ENCODE data around the gene PPP1R15A.
"Not testable (repeated sequence)": the region's sequence is repeated elsewhere in the genome, so short reads cannot be mapped to it uniquely, and the experiment has no call there.

Gene PPP1R15A

DNA sequence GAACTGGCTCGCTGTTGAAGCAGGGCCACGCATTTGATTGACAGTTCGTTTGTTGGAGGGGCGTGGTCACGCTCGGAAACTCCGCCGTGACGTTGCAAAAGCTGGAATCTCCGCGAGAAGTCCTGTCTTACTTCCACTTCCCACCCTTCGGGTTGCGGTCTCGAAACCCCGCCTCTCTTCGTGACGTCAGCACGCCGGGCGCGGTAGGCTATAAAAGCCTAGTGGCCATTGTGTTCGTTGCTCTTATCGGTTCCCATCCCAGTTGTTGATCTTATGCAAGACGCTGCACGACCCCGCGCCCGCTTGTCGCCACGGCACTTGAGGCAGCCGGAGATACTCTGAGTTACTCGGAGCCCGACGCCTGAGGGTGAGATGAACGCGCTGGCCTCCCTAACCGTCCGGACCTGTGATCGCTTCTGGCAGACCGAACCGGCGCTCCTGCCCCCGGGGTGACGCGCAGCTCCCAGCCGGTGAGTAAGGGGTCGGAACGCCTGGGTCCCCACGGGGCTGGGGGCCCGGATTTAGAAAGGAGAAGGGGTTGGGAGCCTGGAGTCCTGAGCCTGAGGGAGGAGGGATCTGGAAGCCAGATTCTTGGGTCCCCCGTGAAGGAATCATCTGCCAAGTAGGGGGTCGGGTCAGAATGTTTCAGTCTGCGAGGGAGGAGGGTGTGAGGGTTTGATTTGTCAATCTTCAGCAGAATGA is at the start of gene PPP1R15A:
Gene PPP1R15A, plus strand, starts transcription at position 240 of the 702 bp plus-strand sequence. CDS start 813 bp downstream, outside the sequence.
- DNase-seq: peak; percentile 96

DNA sequence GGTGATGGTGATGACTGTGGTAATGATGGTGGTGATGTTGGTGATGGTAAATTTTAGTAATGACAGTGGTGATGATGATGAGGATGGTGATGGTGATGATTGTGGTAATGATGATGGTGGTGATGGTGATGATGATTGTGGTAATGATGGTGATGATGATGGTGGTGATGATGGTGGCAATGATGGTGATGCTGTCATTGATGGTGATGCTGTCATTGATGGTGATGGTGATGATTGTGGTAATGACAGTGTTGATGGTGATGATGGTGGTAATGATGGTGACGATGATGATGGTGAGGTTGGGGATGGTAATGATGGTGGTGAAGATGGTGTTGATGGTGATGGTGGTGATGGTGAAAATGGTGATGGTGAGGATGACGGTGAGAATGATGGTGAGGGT is 49.7 kb upstream of the PPP1R15A start:
- DNase-seq: no peak

DNA sequence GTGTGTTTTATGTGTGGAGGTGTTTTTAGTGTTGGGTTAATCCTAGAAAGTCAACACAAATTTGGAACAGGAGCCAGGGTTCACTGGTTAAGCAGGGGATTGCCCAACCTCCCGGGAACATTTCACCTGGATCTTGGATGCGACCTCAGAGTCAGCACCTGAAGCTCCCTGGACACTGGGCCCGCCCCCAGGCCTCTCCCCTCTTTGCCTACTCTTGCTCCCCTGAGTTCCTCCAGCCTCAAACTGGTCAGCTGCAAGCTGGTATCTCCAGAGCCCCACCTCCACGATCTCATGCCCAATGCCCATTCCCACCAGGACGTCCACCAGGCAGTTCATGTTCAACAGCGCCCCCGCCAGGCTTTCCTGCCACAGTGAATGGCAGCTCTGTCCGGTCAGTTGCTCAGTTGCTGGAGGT is 45.6 kb upstream of the PPP1R15A start:
- DNase-seq: no peak

GRCh38 chr19:48830088-48830487 is 42.1 kb upstream of the PPP1R15A start:
- no peak for DNase-seq

- no peak for DNase-seq
Measured at GRCh38 chr19:48830965-48831364, 41.3 kb upstream of the PPP1R15A start.

DNA sequence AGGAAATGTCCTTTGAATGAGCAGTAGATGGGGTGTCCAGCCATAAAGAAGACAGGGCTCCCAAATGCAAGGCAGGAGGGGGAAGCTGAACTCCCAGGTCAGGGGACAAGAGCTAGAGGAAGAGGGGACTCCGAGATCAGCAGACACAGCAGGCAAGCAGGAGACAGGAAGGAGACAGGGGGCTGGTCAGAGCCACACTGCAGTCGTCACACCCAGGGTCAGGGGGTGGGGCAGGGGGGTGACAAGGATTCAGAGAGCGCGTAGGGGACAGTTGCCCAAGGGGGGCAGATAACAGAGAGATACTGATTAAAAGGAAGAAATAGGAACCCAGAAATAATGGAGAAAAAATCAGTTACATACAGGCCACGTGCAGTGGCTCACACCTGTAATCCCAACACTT is 39.2 kb upstream of the PPP1R15A start:
- no peak for DNase-seq

DNA sequence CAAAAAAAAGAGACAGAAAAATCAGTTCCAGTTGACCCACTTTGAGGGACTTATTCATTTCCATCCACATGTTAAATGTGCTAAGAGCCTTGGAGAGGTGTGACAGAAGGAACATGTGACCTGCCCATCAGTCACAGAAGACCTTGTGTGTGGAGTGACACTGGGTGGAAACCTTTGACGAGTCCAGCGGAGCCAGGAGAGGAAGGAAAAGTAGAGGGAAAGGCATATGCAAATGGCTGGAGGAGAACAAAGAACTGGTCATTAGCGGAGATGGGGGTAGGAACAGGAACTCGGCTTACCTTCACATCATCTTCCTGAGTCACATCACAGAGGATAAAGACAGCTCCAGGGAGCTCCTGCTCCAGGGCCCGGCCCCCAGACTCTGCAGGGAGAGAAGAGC is 38.2 kb upstream of the PPP1R15A start:
- DNase-seq: no peak

GRCh38 chr19:48835734-48836088 is 36.5 kb upstream of the PPP1R15A start:
- DNase-seq: peak; percentile 93

DNA sequence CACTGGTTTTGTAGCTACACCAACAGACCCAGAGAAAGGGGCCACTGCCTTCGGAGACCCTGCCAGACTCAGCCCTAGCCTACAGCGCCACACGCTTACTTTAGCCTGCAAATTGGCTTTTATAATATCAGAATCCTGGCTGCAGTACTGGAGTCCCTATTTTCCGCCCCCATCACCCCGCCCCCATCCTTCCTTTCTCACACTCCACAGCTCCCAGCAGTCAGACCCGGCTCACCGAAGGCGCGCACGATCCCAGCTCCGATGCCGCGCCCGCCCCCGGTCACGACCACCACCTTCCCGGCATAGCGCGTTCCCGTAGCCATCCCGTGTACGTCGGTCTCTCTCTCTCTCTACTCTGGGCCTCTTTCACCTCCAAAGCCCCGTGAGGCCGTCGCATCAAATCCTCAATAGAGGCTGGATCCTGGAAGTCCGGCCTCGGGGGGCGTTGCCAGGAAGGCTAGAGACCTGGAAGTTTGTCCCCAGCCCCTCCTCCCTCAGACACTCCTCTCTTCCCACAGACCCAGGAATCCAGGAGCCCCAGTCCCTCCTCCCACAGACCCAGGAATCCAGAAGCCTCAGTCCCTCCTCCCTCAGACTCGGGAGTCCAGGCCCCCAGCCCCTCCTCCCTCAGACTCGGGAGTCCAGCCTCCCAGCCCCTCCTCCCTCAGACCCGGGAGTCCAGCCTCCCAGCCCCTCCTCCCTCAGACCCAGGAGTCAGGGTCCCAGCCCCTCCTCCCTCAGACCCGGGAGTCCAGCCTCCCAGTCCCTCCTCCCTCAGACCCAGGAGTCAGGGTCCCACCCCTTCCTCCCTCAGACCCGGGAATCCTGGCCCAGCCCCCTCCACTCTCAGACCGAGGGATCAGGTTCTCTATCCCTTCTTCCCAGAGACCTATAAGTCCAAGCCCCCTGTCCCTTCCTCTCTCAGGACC is 35.9 kb upstream of the PPP1R15A start, which contains the start of gene HSD17B14:
Gene HSD17B14, minus strand, starts transcription at position 403 of the 929 bp plus-strand sequence. Its CDS starts 80 bp downstream, at position 323.
- peak; percentile 50 for DNase-seq

DNA sequence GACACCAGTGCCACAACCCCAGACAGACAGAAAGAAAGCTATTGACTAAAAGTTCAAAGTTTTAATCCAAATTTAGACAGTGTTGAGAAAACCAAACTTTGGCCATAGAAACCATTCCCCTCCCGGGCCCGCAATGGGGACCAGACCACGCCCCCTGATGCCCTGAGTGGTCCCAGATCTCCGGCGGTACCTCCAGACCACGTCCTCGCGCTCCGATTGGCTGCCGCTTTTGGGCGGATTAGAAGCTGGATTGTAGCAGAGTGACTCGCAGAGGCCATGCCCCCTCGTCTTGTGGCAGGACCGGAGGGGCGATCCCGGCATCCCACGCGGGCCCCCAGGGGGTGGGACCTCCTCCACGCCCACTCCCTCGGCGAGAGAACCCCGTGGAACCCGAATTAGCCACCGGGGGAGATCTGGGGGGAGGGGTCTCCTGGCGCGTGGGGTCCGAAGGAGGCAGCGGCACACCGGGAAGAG is 35.1 kb upstream of the PPP1R15A start:
- DNase-seq: peak; percentile 90

GRCh38 chr19:48837687-48838086 is 34.5 kb upstream of the PPP1R15A start:
- no peak for DNase-seq

DNA sequence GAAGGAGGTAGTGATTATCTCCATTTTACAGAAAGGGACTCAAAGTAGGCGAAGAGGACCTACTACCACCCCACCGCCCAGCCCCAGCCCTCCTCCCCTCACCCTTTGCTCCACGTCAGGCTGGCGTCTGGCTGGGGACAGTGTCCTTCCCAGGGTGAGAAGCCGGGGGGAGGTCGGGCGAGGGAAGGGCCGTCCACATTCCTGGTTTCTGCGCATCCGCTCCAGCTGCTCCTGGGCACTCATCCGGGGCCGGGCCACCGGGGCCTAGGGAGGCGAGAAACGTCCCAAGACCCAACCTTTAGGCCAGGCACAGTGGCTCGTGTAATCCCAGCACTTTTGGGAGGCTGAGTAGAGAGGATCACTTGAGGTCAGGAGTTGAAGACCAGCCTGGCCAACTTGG is 31.2 kb upstream of the PPP1R15A start:
- no peak for DNase-seq

- DNase-seq: no peak
Measured at GRCh38 chr19:48841571-48841970, 30.6 kb upstream of the PPP1R15A start.

DNA sequence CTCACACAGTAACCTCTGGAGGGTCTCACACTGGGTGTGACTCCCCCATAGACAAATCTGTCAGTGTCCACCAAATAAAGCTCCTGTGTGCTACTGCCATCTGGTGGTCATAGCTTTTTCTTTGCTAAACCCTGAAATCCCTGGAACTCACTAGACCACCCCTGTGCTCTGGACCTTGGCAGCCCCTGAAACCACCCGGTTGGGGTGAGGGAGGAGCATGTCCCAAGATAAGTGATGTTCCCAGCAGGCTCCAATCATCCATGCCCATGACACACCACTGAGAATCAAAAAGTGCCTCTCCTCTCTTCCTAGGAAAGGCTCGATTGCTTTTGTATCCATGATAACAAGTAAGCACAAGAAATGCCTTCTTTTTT is 29.4 kb upstream of the PPP1R15A start:
- DNase-seq: peak; percentile 35

- DNase-seq: no peak
Measured at GRCh38 chr19:48844472-48844871, 27.7 kb upstream of the PPP1R15A start.

DNA sequence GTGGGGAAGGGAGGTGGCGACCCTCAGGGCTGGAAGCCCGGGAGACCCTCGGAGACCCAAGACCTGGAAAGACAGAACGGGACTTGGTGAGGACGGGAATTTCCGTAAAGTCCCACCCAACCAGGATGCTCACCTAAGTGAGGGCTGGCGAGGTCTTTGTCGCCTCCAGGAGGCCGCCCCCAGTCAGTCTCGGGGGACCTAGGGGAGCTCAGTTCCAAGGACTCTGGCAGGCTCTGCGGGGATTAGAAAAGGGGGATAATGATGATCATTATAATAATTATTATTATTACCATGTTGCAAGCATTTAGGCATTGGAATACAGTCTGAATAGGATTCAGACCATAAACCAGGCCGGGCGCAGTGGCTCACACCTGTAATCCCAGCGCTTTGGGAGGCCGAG is 26.8 kb upstream of the PPP1R15A start:
- no peak for DNase-seq

DNA sequence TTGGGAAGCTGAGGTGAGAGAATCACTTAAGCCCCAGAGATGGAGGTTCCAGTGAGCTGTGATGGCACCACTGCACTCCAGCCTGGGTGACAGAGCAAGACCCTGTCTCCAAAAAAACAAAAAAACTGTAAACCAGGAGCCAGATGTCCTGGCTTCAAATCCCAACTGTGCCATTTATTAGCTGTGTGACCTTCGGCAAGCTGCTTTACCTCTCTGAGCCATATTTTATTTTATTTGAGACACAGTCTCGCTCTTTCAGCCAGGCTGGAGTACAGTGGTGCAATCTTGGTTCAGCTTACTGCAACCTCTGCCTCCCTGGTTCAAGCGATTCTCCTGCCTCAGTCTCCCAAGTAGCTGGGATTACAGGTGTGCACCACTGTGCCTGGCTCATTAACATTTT is 25.6 kb upstream of the PPP1R15A start:
- not testable (repeated sequence) for DNase-seq

GRCh38 chr19:48852292-48852691 is 19.9 kb upstream of the PPP1R15A start:
- no peak for DNase-seq

- DNase-seq: no peak
Measured at GRCh38 chr19:48853483-48853882, 18.7 kb upstream of the PPP1R15A start.

DNA sequence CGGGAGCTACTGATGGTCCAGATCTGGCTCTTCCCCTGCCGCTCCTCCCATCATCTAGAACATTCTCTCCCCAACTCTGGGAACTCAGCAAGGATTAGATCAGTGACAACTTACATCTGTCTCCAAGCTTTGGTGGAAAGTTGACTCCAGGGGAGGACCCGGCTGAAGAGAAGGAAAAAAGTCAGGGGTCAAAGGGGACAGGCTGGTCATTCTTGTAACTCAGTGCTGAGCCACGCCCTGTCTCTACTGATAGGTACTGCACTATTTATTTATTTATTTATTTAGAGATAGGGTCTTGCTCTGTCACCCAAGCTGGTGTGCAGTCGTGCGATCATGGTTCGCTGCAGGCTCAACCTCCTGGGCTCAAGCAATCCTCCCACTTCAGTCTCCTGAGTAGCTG is 18.1 kb upstream of the PPP1R15A start:
- no peak for DNase-seq

DNA sequence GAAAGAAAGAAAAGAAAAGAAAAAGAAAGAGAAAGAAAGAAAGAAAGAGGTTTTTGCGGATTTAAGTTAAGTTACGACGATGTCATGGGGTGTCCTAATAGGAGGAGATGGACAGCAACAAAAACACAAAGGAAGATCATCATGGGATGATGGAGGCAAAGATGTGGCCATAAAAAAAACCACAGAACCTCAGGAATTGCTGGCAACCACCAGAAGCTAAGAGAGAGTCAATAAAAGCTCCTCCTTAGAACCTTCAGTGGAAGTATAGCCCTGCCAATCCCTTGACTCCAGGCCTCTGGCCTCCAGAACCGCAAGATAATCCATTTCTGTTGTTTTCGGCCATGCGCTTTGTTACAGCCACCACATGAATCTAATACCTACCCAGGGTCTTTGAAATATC is 15.3 kb upstream of the PPP1R15A start:
- no peak for DNase-seq

- no peak for DNase-seq
Measured at GRCh38 chr19:48858984-48859710, 13.1 kb upstream of the PPP1R15A start.

All from NCI-H510A treated with DMSO at 0.1 percent for 48 hours (cell line).